ENCODE data around the gene CMTR1.

CMTR1 gene

DNA sequence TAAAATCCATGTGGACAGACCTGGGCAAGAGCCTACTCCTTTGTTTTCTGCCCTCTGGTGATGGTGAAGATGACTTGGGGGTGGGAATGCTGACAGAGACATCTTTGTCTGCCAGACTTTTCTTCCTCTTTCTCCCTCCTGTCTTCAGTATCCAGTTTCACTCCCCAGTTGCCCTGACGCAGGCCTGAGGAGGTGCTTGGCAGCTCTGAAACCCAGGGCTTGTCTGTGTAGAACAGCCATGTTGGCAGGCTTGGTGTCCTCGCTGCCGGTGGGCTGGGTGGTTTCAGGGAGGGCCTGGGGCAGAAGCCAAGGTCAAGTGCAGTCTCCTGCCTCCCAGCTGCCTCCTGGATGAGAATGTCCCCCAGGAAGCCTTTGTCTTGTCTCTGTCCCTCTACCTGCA, 44.2 kb downstream of the CMTR1 start:
- no peak overlapping the region for H3K4me3 ChIP-seq (replicated peaks; ENCODE audit: low read depth, low read length)
- DNase-seq (ENCODE audit: low read depth): no peak
- TF ChIP-seq, protein P1, sequence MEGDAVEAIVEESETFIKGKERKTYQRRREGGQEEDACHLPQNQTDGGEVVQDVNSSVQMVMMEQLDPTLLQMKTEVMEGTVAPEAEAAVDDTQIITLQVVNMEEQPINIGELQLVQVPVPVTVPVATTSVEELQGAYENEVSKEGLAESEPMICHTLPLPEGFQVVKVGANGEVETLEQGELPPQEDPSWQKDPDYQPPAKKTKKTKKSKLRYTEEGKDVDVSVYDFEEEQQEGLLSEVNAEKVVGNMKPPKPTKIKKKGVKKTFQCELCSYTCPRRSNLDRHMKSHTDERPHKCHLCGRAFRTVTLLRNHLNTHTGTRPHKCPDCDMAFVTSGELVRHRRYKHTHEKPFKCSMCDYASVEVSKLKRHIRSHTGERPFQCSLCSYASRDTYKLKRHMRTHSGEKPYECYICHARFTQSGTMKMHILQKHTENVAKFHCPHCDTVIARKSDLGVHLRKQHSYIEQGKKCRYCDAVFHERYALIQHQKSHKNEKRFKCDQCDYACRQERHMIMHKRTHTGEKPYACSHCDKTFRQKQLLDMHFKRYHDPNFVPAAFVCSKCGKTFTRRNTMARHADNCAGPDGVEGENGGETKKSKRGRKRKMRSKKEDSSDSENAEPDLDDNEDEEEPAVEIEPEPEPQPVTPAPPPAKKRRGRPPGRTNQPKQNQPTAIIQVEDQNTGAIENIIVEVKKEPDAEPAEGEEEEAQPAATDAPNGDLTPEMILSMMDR (IDR thresholded peaks at IDR 0.05; ENCODE audit: low read length, missing control alignments): no peak

DNA sequence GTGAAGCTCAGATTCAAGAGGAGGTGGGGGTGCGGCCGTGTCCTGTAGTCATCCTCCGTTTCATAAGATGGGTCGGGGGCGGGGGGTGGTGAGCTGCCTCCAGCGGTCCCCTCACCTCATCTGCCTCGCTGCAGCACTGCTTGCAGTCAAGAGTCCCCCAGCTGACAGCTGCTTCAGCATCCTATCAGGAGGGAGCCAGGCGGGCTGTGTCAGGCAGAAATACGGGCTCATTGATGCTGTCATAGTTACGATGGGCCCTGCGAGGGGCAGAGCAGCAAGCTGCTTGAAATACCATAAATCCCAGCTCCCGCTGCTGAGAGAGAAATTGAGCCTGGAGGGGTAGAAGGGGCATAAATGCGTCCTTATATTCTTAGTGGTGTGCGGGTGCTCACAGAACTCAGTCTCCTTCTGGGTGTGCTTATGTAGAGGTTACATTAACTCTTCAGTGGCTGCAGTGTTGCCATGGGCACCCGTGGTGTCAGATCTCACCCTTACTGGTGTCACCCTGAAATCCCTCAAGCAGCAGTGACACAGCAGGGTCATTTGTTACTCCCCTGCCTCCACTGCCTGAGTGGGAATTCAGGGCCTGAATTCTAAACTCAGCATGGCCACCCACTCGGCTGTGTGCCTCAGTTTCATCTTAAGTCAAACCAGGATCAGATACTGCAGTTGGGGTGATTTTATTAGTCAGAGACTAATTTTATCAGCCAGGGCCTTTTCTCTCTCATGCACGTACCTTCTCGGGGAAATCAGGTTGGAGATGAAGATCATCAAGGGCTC, 44.8 kb downstream of the CMTR1 start:
- no peak overlapping the region for H3K4me3 ChIP-seq (replicated peaks; ENCODE audit: low read depth, low read length)
- DNase-seq (ENCODE audit: low read depth): no peak
- TF ChIP-seq, protein P1 (IDR thresholded peaks at IDR 0.05; ENCODE audit: low read length, missing control alignments): no peak

DNA sequence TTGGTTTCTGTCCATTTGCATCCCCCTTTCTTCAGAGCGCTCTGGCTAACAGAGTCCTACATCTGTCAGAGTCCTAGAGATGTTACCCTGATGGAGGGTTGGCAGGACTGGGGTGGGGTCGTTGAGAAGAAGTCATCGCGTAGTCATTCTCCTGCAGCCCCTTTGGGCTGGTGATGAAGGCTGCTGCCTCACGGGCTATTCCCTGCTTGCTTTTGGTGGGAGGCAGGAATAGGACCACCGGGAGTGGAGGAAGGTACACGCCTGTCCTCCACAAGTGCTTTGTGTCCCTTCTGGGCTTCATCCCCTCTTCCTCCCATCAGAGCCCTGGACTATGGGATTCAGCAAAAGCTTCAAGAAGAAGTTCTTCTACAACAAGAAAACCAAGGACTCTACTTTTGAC, 45.8 kb downstream of the CMTR1 start:
- TF ChIP-seq, protein P1 (IDR thresholded peaks at IDR 0.05; ENCODE audit: low read length, missing control alignments): no peak
- DNase-seq (ENCODE audit: low read depth): no peak
- no peak overlapping the region for H3K4me3 ChIP-seq (replicated peaks; ENCODE audit: low read depth, low read length)

DNA sequence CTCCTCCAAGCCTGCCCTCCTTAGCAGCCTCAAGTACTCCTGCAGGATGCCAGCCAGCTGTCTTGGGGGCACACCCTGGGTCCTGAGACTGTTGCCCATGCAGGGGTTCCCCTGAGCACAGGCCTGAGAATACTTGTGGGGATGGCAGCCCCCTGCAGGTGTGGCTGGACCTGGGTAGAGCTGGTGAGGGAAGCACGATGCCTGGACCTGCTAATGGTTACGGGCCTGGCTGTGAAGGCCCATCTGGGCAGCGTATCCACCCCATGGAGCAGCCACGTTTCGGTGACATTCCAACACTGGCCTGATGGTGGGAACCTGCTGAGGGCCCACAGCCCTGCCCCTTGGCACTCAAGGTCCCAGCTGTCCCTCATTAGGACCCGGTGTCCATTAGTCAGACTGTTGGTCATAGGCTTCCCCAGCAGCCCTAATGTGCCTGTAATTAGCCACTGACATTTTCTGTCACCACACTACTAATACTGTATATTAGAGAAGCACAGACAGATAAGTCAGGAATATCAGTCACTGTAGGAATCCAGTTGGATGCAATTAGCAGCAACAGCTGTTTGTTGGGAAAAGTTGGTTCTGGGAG, 46.3 kb downstream of the CMTR1 start:
- H3K4me3 ChIP-seq (replicated peaks; ENCODE audit: low read depth, low read length): no peak overlapping the region

DNA sequence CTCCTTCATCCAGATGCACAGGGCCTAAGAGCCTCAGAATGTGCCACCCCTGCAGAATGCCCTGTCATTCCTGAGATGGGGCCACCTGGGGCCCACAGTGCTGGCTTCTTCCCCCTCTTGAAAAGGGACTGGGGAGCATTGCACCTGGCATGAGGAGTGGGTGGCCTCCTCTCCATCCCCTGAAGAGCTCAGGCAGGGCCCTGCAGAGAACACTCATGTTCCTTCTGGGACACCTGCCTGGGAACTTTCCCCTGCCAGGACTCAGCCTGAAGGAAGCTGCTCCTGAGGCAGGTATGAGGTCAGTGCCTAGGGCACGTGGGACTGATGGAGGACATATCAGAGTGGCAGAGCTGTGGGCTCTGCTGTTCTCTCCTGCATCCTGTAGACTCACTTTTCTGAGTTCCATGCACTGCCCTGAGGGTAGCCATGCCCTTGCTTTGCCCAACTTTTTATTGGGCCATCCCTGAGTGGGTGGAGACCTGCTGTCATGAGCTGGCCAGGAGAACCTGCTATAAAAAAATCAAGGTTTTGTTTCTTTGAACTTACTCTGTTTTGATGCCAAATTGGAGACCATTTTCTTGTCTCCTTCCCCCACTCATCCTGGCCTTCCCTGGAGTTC, 47.2 kb downstream of the CMTR1 start:
- no peak for DNase-seq (ENCODE audit: low read depth)
- no peak overlapping the region for H3K4me3 ChIP-seq (replicated peaks; ENCODE audit: low read depth, low read length)
- TF ChIP-seq, protein P1 (IDR thresholded peaks at IDR 0.05; ENCODE audit: low read length, missing control alignments): no peak

More for the DNA sequence above, 46.3 kb downstream of the CMTR1 start:
- TF ChIP-seq, protein P1 (IDR thresholded peaks at IDR 0.05; ENCODE audit: low read length, missing control alignments): no peak
- DNase-seq (ENCODE audit: low read depth): no peak

DNA sequence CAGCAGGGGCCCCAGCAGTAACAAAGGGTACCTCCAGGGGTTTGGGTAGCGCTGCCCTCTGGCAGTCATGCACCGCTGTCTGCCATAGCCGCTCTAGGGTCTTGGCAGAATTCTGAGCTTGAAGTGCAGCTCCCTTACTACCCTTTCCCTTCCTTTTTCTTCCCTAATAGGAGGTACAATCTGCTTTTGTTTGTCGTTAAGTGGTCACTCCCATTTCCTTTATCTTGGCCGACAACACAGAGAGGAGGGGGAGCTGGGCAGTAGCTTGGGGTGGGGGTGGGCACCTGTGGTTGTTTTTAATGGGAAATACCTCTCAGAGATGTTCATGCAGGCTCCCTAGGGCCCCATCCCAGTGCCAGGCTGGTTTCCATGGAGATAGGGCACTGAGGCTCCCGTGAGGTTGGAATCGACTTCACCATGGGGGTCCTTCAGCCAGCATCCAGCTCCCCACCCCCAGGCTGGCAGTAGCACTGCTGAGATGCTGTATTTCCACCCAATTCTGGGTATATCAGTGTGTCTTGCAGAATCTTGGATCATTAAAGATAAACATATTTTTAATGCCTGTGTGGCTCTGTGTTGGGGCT, 48.0 kb downstream of the CMTR1 start:
- no peak for DNase-seq (ENCODE audit: low read depth)
- H3K4me3 ChIP-seq (replicated peaks; ENCODE audit: low read depth, low read length): no peak overlapping the region
- TF ChIP-seq, protein P1 (IDR thresholded peaks at IDR 0.05; ENCODE audit: low read length, missing control alignments): no peak
